Gastrocnemius medialis (tissue), 4 donors: ENCODE results near the gene EPB41L3. TPM values are rescaled to one million over a fixed set of nuclear protein-coding genes. Genes with fewer than 3 reads are reported as not detected.

ENCODE experiments used
- ATAC-seq, 2 donors: fragments of 150-250 bp; one replicate each; pipeline ENCODE4 v1.9.1; 2016
- DNase-seq, 2 donors: peaks; one replicate each; pipeline ENCODE4 v3.0.0-alpha.2; 2019
- H3K27ac ChIP-seq, 4 donors: fragments of 200-600 bp; sonication (generic); 1 replicate in 1 of 4; 2 replicates in 3 of 4; pipeline ENCODE4 v1.5.1; 2016 to 2018; ENCODE audit warnings: mild to moderate bottlenecking in 2 of 4, moderate library complexity in 1 of 4
- H3K27me3 ChIP-seq, 3 donors: fragments of 200-600 bp; sonication (generic) in 2 of 3; 1 replicate in 1 of 3; 2 replicates in 2 of 3; pipeline versions ENCODE4 v1.5.1 to v1.6.0; 2016 to 2019; ENCODE audit warnings: mild to moderate bottlenecking in 1 of 3, moderate library complexity in 1 of 3
- H3K36me3 ChIP-seq, 2 donors: fragments of 200-600 bp; sonication (generic) in 1 of 2; one replicate each; pipeline ENCODE4 v1.5.1; 2017 to 2018
- H3K4me1 ChIP-seq, 2 donors: fragments of 200-600 bp; sonication (generic) in 1 of 2; one replicate each; pipeline ENCODE4 v1.5.1; 2016 to 2017; ENCODE audit warnings: mild to moderate bottlenecking in 2 of 2
- H3K4me3 ChIP-seq, 4 donors: fragments of 200-600 bp; sonication (generic) in 3 of 4; 1 replicate in 1 of 4; 2 replicates in 3 of 4; pipeline ENCODE4 v1.5.1; 2016 to 2019; ENCODE audit warnings: mild to moderate bottlenecking in 2 of 4
- H3K9me3 ChIP-seq, 3 donors: fragments of 200-600 bp; sonication (generic) in 2 of 3; 1 replicate in 1 of 3; 2 replicates in 2 of 3; pipeline ENCODE4 v1.5.1; 2016 to 2019
- CTCF ChIP-seq, 5 experiments: fragments of 450-650 bp in 3 of 5; fragments of 200-600 bp in 2 of 5; sonication (generic) in 2 of 5; IDR thresholded peaks in 4 of 5; conservative IDR thresholded peaks in 1 of 5; 1 replicate in 4 of 5; 2 replicates in 1 of 5; pipeline ENCODE4 v1.5.1; 2016 to 2019; ENCODE audit warnings: antibody characterized with exemption in 5 of 5, mild to moderate bottlenecking in 3 of 5, moderate library complexity in 3 of 5
- POLR2A ChIP-seq, 2 donors: fragments of 450-650 bp; IDR thresholded peaks; one replicate each; pipeline ENCODE4 v1.6.1; 2017; ENCODE audit warnings: antibody characterized with exemption in 2 of 2, mild to moderate bottlenecking in 2 of 2, moderate library complexity in 2 of 2
- in situ Hi-C, 4 donors: fragments of 200-750 bp; cut with MboI; loops; one replicate each; pipeline versions ENCODE4 v1.15.0 to v1.8.0; 2017; ENCODE audit warnings: low sequenced_read_pairs in 4 of 4
- intact Hi-C: fragments of 100-400 bp; cut with DNase I; formaldehyde crosslinking; loops from one replicate; pipeline ENCODE4 v1.15.1; 2023; ENCODE audit warnings: low total_unique reads
- total RNA-seq, 4 donors: library from RNA; depleted of rRNA; stranded (reverse); fragments of >200 nt; gene quantifications; one replicate each; pipeline versions ENCODE4 v1.1.0 to v1.2.3, GENCODE V29; 2016

EPB41L3 gene
- total RNA-seq, 4 donors from 2014 or later: 9.2 to 24.4 (median 14.5) TPM

- no peaks in the 10 kb centered on the region for H3K9me3 ChIP-seq
- no peak overlapping the region for H3K4me3 ChIP-seq
- H3K4me1 ChIP-seq: no peaks in the 10 kb centered on the region
- no peak overlapping the region for H3K27ac ChIP-seq
- TF ChIP-seq POLR2A (IDR thresholded peaks at IDR 0.05): no peak
- TF ChIP-seq CTCF (IDR thresholded peaks at IDR 0.05 in 4 of 5, conservative IDR thresholded peaks at IDR 0.05 in 1 of 5): no peak
- ATAC-seq: no peak
- H3K27me3 ChIP-seq: no peaks in the 10 kb centered on the region
- in situ Hi-C loops: no loop called here
- intact Hi-C loops: no loop called here
- DNase-seq: no peak
- no peaks in the 10 kb centered on the region for H3K36me3 ChIP-seq
Observed at GRCh38 chr18:5376986-5377385, 166.8 kb downstream of the EPB41L3 start.

GRCh38 chr18:5370332-5370731, 173.5 kb downstream of the EPB41L3 start:
- TF ChIP-seq POLR2A (IDR thresholded peaks at IDR 0.05) (no peak), CTCF (IDR thresholded peaks at IDR 0.05 in 4 of 5, conservative IDR thresholded peaks at IDR 0.05 in 1 of 5) (no peak)
- ATAC-seq (no peak), DNase-seq (no peak)
- H3K27ac ChIP-seq: no peak overlapping the region
- no peaks in the 10 kb centered on the region for H3K36me3 ChIP-seq
- H3K4me1 ChIP-seq: no peaks in the 10 kb centered on the region
- H3K4me3 ChIP-seq: no peak overlapping the region
- no peaks in the 10 kb centered on the region for H3K9me3 ChIP-seq
- no peaks in the 10 kb centered on the region for H3K27me3 ChIP-seq
- intact Hi-C loops (no loop called here), in situ Hi-C loops (no loop called here)

- no peaks in the 10 kb centered on the region for H3K4me1 ChIP-seq
- in situ Hi-C loops (no loop called here), intact Hi-C loops (no loop called here)
- H3K27me3 ChIP-seq: no peaks in the 10 kb centered on the region
- TF ChIP-seq CTCF (IDR thresholded peaks at IDR 0.05 in 4 of 5, conservative IDR thresholded peaks at IDR 0.05 in 1 of 5): no peak
- no peak for TF ChIP-seq POLR2A (IDR thresholded peaks at IDR 0.05)
- DNase-seq (no peak), ATAC-seq (no peak)
- no peak overlapping the region for H3K4me3 ChIP-seq
- H3K36me3 ChIP-seq: no peaks in the 10 kb centered on the region
- H3K27ac ChIP-seq: no peak overlapping the region
- H3K9me3 ChIP-seq: no peaks in the 10 kb centered on the region
Observed at GRCh38 chr18:5369513-5369912, 174.3 kb downstream of the EPB41L3 start.

GRCh38 chr18:5365443-5365842, 178.4 kb downstream of the EPB41L3 start:
- intact Hi-C loops: no loop called here
- Histone ChIP-seq H3K27ac (no peak overlapping the region), H3K27me3 (no peaks in the 10 kb centered on the region), H3K36me3 (no peaks in the 10 kb centered on the region), H3K4me1 (no peaks in the 10 kb centered on the region), H3K9me3 (no peaks in the 10 kb centered on the region), H3K4me3 (no peak overlapping the region)
- TF ChIP-seq CTCF (IDR thresholded peaks at IDR 0.05 in 4 of 5, conservative IDR thresholded peaks at IDR 0.05 in 1 of 5) (no peak), POLR2A (IDR thresholded peaks at IDR 0.05) (no peak)
- in situ Hi-C loops: no loop called here
- DNase-seq (no peak), ATAC-seq (no peak)

- DNase-seq (no peak), ATAC-seq (no peak)
- H3K27ac ChIP-seq: no peak overlapping the region
- TF ChIP-seq CTCF (IDR thresholded peaks at IDR 0.05 in 4 of 5, conservative IDR thresholded peaks at IDR 0.05 in 1 of 5): no peak
- in situ Hi-C loops: no loop called here
- H3K27me3 ChIP-seq: no peaks in the 10 kb centered on the region
- H3K4me1 ChIP-seq: no peaks in the 10 kb centered on the region
- H3K36me3 ChIP-seq: no peaks in the 10 kb centered on the region
- intact Hi-C loops: no loop called here
- H3K9me3 ChIP-seq: no peaks in the 10 kb centered on the region
- no peak overlapping the region for H3K4me3 ChIP-seq
Observed at GRCh38 chr18:5350636-5351035, 193.2 kb downstream of the EPB41L3 start.
